Measurements from ENCODE around the gene NUAK2.
"Not testable (repeated sequence)": the region's sequence is repeated elsewhere in the genome, so short reads cannot be mapped to it uniquely, and the experiment has no call there.

NUAK2 gene

GRCh38 chr1:205317311-205317917 is 4.1 kb downstream of the NUAK2 start:
- no peak for DNase-seq

- DNase-seq, result no peak
These were observed 5.4 kb downstream of the NUAK2 start for GRCh38 chr1:205316161-205316566.

- DNase-seq, result no peak
These were observed 6.4 kb downstream of the NUAK2 start for GRCh38 chr1:205315008-205315618.

- no peak for DNase-seq
These were observed 7.8 kb downstream of the NUAK2 start for GRCh38 chr1:205313563-205314308.

GRCh38 chr1:205312866-205313562 is 8.5 kb downstream of the NUAK2 start:
- DNase-seq, result no peak

- DNase-seq, result no peak
These were observed 10.4 kb downstream of the NUAK2 start for GRCh38 chr1:205310976-205311704.

- DNase-seq, result no peak
These were observed 11.8 kb downstream of the NUAK2 start for GRCh38 chr1:205309741-205310140.

- DNase-seq, result no peak
These were observed 14.5 kb downstream of the NUAK2 start for GRCh38 chr1:205306929-205307566.

- DNase-seq, result peak; percentile 23
These were observed 16.9 kb downstream of the NUAK2 start for GRCh38 chr1:205304695-205305070.

- DNase-seq, result no peak
These were observed 17.4 kb downstream of the NUAK2 start for GRCh38 chr1:205304046-205304694.

- no peak for DNase-seq
These were observed 18.2 kb downstream of the NUAK2 start for GRCh38 chr1:205303247-205303888.

GRCh38 chr1:205301842-205302588 is 19.5 kb downstream of the NUAK2 start:
- DNase-seq, result no peak

- DNase-seq, result no peak
These were observed 20.2 kb downstream of the NUAK2 start for GRCh38 chr1:205301205-205301821.

GRCh38 chr1:205300149-205300548 is 21.4 kb downstream of the NUAK2 start:
- no peak for DNase-seq

- no peak for DNase-seq
These were observed 23.2 kb downstream of the NUAK2 start for GRCh38 chr1:205298191-205298994.

- DNase-seq, result not testable (repeated sequence)
These were observed 23.9 kb downstream of the NUAK2 start for GRCh38 chr1:205297546-205298177.

- no peak for DNase-seq
These were observed 25.4 kb downstream of the NUAK2 start for GRCh38 chr1:205296154-205296553.

- no peak for DNase-seq
These were observed 26.6 kb downstream of the NUAK2 start for GRCh38 chr1:205294934-205295333.

All from activated CD4-positive, alpha-beta T cell treated with anti-CD3 and anti-CD28 coated beads, Interleukin-2, Interleukin-6, amounts not matched to agents 100 ng/mL and 50 ng/mL, durations not matched to agents 16 hours and 8 hours (primary cell).